RWPE2 (cell line): ENCODE results near the gene ARHGAP40.

Experiments
- ATAC-seq: fragments of 200-7000 bp; cut with Tn5 transposase; 3 replicates; pipeline ENCODE4 v1.9.1; 2021; ENCODE audit warnings: low read depth
- DNase-seq: peaks from one replicate; pipeline ENCODE4 v3.0.0-alpha.2; 2020; ENCODE audit warnings: low spot score
- H3K27ac ChIP-seq: fragments of 450-650 bp; 2 replicates; pipeline ENCODE4 v1.5.1; 2017; ENCODE audit warnings: mild to moderate bottlenecking; ENCODE audit not compliant: poor library complexity, severe bottlenecking
- H3K27me3 ChIP-seq: fragments of 250-450 bp; sonication (Bioruptor Pico); 2 replicates; pipeline ENCODE4 v1.5.1; 2021; ENCODE audit warnings: mild to moderate bottlenecking, moderate library complexity; ENCODE audit not compliant: insufficient read depth, poor library complexity, severe bottlenecking
- H3K36me3 ChIP-seq: fragments of 250-450 bp; sonication (Bioruptor Pico); 2 replicates; pipeline ENCODE4 v1.5.1; 2020; ENCODE audit warnings: low read depth, mild to moderate bottlenecking, moderate library complexity
- H3K4me1 ChIP-seq: fragments of 250-450 bp; sonication (Bioruptor Pico); 2 replicates; pipeline ENCODE4 v1.5.1; 2021; ENCODE audit warnings: mild to moderate bottlenecking, moderate library complexity; ENCODE audit not compliant: insufficient read depth, poor library complexity, severe bottlenecking
- H3K4me3 ChIP-seq: fragments of 250-450 bp; sonication (Bioruptor Pico); 2 replicates; pipeline ENCODE4 v1.5.1; 2021; ENCODE audit warnings: mild to moderate bottlenecking, moderate library complexity; ENCODE audit not compliant: severe bottlenecking
- H3K9me3 ChIP-seq: fragments of 250-450 bp; sonication (Bioruptor Pico); 2 replicates; pipeline ENCODE4 v1.5.1; 2021; ENCODE audit warnings: mild to moderate bottlenecking, moderate library complexity; ENCODE audit not compliant: severe bottlenecking
- TF ChIP-seq, protein P1 (sequence below): fragments of 450-650 bp; IDR thresholded peaks from one replicate; pipeline ENCODE4 v1.5.1; 2017; ENCODE audit warnings: mild to moderate bottlenecking, moderate library complexity; ENCODE audit not compliant: poor library complexity, severe bottlenecking

Gene ARHGAP40

DNA sequence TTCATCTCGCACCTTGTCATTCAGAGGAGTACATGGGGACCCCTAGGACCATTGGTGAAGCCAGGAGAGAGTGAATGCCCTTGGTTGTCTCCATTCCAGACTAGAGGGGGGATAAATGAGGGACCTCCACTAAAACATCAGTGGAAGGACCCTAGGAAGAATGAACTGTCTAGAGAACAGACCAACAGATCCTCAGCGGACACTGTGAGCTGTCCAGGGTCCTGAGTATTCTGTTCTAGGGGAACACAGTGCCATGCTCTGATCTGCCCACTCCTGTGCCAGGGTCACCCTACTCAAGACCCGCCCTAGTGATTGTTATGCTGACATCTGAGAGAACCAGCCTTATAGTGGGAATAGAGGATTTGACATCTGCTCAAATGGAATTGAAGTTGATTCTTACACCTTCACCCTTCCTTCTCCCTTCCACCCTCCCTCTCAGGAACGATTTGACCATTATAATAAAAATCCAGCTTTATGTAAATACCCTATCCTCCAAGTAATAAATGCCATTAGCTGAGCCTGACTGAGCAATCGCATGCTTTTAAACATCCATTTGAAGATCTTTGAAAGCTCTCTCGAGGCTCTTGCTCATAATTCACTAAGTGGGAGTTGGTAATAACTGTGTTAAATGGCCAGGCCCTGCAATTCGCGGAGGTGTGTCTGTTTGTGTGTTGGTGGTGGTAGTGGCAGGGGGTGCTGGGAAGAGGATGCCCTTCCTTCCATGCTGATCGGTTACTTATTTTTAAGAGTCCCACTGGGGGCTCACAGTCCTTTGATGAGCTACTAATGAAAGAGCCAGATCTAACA, 79.1 kb downstream of the ARHGAP40 start:
- no peak overlapping the region for H3K4me3 ChIP-seq
- no peaks in the 10 kb centered on the region for H3K36me3 ChIP-seq
- TF ChIP-seq, protein P1, sequence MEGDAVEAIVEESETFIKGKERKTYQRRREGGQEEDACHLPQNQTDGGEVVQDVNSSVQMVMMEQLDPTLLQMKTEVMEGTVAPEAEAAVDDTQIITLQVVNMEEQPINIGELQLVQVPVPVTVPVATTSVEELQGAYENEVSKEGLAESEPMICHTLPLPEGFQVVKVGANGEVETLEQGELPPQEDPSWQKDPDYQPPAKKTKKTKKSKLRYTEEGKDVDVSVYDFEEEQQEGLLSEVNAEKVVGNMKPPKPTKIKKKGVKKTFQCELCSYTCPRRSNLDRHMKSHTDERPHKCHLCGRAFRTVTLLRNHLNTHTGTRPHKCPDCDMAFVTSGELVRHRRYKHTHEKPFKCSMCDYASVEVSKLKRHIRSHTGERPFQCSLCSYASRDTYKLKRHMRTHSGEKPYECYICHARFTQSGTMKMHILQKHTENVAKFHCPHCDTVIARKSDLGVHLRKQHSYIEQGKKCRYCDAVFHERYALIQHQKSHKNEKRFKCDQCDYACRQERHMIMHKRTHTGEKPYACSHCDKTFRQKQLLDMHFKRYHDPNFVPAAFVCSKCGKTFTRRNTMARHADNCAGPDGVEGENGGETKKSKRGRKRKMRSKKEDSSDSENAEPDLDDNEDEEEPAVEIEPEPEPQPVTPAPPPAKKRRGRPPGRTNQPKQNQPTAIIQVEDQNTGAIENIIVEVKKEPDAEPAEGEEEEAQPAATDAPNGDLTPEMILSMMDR: no peak
- H3K4me1 ChIP-seq: no peaks in the 10 kb centered on the region
- H3K9me3 ChIP-seq: no peaks in the 10 kb centered on the region
- DNase-seq (peak; percentile 23), ATAC-seq (peak; percentile 71)
- peaks cover 3% of the 10 kb centered on the region for H3K27me3 ChIP-seq
- no peak overlapping the region for H3K27ac ChIP-seq

DNA sequence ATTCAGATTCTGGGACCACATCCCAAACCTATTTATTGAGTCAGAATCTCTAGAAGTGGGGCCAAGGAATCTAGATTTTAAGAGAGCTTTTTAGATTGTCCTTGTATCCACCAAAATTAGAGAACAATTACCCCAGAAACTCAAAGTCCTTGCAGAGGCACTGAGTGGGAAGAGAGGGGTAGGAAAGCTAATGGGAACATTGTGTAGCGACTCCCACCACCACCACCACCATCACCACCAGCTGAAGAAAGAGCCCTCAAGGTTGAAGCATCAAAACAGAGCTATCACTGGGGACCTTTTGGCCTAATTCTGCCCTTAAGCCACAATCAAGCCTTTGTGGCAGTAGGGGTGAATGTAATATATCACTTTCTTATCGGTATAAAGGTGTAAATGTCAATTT, 83.7 kb downstream of the ARHGAP40 start:
- ATAC-seq: no peak
- Histone ChIP-seq H3K9me3 (no peaks in the 10 kb centered on the region), H3K36me3 (no peaks in the 10 kb centered on the region), H3K4me3 (no peak overlapping the region), H3K27me3 (peaks cover 23% of the 10 kb centered on the region), H3K27ac (no peak overlapping the region), H3K4me1 (no peaks in the 10 kb centered on the region)
- TF ChIP-seq, protein P1: no peak
- no peak for DNase-seq

DNA sequence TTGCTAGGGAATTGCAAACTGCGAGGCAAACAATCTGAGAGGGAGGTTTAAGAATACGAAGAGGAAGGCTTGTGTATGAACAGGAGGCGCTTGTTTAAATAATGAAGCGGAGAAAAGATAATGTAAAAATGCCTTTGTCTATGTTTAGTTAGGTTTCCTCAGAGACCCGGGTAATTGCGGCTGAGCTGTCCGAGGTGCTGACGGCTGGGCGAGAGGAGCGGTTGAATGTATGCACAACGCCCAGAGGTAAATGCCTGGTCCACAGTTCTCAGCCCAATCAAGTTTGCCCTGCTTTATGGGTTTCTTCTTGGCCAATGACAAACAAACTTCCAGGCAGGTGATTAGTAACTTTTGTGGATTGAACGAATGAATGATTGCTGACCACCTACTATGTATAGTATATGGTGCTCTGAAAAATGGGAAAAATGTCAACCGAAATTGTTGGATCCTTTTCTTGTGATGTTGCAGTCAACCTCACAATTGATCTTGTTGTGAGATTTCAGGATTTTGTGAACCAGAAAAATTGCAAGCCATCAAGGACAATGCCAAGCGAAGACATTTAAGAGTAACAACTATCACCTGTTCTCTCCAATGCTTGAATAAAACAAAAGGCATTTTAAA, 84.4 kb downstream of the ARHGAP40 start:
- TF ChIP-seq, protein P1: no peak
- no peak overlapping the region for H3K27ac ChIP-seq
- no peaks in the 10 kb centered on the region for H3K36me3 ChIP-seq
- H3K27me3 ChIP-seq: peaks cover 23% of the 10 kb centered on the region
- no peaks in the 10 kb centered on the region for H3K4me1 ChIP-seq
- no peak overlapping the region for H3K4me3 ChIP-seq
- no peak for DNase-seq
- no peaks in the 10 kb centered on the region for H3K9me3 ChIP-seq
- ATAC-seq: peak; percentile 86

DNA sequence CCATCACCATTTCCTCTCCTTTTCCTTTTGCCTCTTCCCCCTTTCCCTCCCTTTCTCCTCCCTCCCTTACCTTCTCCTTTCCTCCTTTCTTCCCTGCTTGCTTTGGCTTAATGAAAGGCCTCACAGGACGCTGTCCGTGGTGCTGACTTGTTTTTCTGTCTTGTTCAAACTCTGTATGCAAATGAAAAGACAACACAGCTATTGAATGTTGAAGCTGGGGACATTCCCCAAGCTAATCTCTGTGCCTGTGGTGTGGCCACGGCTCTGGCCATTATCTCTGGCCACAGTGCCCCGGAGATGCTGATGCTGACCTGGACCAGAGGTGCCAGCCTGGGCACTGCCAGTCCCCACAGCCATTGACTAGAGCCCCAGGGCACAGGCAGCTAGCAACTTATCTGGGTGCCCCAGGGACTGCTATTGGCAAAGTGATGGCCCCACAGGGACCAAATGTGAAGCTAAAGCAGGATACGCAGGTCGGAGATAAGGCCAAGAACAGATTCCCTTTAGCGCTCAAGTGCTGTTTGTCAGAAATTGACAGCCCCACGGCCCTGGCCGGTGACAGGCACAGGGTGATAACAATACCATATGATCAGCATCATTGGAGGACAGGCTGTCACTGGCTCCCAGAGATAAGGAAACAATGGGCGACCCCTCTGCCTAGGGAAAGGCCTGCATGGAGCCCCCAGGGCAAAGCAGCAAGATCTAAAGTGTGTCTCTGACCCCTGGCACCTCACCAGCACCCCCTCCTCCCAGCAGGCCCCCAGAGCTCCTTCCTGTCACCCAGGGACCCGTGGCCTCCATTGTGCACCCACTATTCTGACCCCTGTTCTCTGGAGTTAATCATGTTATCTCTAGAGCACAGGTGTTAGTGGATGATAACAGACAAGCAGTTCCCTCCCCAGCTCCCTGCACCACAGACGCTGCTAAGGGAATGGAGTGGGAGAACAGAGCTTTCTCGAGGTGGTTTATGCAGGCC, 91.1 kb downstream of the ARHGAP40 start:
- Histone ChIP-seq H3K4me1 (no peaks in the 10 kb centered on the region), H3K36me3 (no peaks in the 10 kb centered on the region), H3K9me3 (no peaks in the 10 kb centered on the region), H3K4me3 (no peak overlapping the region), H3K27me3 (peaks cover 26% of the 10 kb centered on the region), H3K27ac (no peak overlapping the region)
- peak; percentile 73 for ATAC-seq
- TF ChIP-seq, protein P1: no peak
- peak; percentile 77 for DNase-seq
